Measurements from ENCODE around the gene NDST1.

- TF ChIP-seq, protein P1, sequence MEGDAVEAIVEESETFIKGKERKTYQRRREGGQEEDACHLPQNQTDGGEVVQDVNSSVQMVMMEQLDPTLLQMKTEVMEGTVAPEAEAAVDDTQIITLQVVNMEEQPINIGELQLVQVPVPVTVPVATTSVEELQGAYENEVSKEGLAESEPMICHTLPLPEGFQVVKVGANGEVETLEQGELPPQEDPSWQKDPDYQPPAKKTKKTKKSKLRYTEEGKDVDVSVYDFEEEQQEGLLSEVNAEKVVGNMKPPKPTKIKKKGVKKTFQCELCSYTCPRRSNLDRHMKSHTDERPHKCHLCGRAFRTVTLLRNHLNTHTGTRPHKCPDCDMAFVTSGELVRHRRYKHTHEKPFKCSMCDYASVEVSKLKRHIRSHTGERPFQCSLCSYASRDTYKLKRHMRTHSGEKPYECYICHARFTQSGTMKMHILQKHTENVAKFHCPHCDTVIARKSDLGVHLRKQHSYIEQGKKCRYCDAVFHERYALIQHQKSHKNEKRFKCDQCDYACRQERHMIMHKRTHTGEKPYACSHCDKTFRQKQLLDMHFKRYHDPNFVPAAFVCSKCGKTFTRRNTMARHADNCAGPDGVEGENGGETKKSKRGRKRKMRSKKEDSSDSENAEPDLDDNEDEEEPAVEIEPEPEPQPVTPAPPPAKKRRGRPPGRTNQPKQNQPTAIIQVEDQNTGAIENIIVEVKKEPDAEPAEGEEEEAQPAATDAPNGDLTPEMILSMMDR (IDR thresholded peaks at IDR 0.05 in 4 of 5, conservative IDR thresholded peaks at IDR 0.05 in 1 of 5) = no peak
- no peak for TF ChIP-seq POLR2A (IDR thresholded peaks at IDR 0.05)
Measured at GRCh38 chr5:150516011-150516410, 8.1 kb downstream of the NDST1 start.

Measured in gastrocnemius medialis (tissue), 4 donors.